ENCODE results near the gene CAB39L.

GRCh38 chr13:49453465-49453864 is 9.6 kb upstream of the CAB39L start:
- no peak for TF ChIP-seq EP300 (IDR thresholded peaks at IDR 0.05)
- TF ChIP-seq CTCF (IDR thresholded peaks at IDR 0.05): no peak
- no peak for TF ChIP-seq POLR2AphosphoS5 (IDR thresholded peaks at IDR 0.05)
- TF ChIP-seq POLR2A (IDR thresholded peaks at IDR 0.05): no peak
